ENCODE results near the gene KIF13A. TPM values are rescaled to one million over a fixed set of nuclear protein-coding genes. Genes with fewer than 3 reads are reported as not detected.
A peak's percentile ranks its signal among the peaks of the same experiment; 100 is the strongest.
"Not testable (repeated sequence)": the region's sequence is repeated elsewhere in the genome, so short reads cannot be mapped to it uniquely, and the experiment has no call there.

The KIF13A gene
- total and polyA plus RNA-seq, 2 donors from 2014 or later, result 12.6 to 35.9 TPM

DNA sequence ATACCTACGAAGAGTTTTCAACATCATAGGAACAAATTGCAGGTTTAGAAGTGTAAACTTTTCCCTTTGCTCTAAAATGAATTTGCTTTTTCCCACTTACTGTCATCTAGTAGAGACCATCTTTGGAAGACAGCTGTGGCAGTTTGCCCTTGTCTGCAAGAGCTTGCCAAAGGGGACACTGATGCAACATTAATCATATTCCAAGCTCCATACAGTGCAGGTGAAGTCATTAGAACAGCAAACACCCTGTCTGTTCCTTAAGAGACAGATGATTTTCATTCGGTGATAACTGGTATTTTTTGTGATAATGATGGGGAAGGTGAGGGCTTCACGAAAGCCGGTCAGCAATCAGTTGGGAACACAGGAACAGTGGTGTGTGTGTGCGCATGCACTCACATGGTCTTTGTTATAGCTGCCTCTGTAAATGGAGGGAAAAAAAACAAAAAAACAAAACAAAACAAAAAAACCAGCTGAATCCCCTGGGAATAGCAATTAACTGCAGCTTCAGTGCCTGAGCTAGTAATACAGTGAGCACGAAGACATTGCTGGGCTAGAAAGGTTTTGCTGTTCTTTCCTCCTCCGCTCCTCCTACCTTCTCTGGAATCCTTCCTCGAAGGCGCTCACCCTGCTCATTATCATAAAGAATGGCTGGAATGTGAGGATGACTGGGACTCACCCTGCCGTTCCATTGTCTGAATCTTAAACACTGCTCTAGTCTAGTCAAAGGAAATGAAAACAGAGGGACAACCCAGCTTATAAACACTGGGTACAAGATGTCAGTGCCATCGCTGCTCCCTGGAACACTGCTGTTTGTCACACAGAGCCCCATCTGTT is 35.2 kb upstream of the KIF13A start:
- intact Hi-C loops (cut with DNase I), result no loop called here
- no peaks in the 10 kb centered on the region for H3K36me3 ChIP-seq (ENCODE audit: control insufficient read depth in 2 of 3, insufficient read depth in 3 of 3, low read length in 3 of 3)
- no peaks in the 10 kb centered on the region for H3K27me3 ChIP-seq (ENCODE audit: control insufficient read depth, insufficient read depth, low read length)
- peaks cover 0 to 3% (median 0%) of the 10 kb centered on the region in 3 donors for H3K4me1 ChIP-seq (ENCODE audit: control insufficient read depth in 2 of 3, insufficient read depth in 2 of 3, low read depth in 1 of 3, low read length in 3 of 3)
- H3K9ac ChIP-seq (ENCODE audit: low read length in 3 of 3), result no peak overlapping the region
- H3K4me3 ChIP-seq (ENCODE audit: low read length in 3 of 3), result no peak overlapping the region
- no peak overlapping the region for H3K27ac ChIP-seq (ENCODE audit: low read depth in 2 of 2, low read length in 2 of 2)
- DNase-seq (peak in 4 of 5 donors; percentile 47 to 82 (median 64)), FAIRE-seq (no peak)
- H3K9me3 ChIP-seq (ENCODE audit: control insufficient read depth in 2 of 3, insufficient read depth in 1 of 3, low read length in 3 of 3), result no peaks in the 10 kb centered on the region
- TF ChIP-seq, protein P1, sequence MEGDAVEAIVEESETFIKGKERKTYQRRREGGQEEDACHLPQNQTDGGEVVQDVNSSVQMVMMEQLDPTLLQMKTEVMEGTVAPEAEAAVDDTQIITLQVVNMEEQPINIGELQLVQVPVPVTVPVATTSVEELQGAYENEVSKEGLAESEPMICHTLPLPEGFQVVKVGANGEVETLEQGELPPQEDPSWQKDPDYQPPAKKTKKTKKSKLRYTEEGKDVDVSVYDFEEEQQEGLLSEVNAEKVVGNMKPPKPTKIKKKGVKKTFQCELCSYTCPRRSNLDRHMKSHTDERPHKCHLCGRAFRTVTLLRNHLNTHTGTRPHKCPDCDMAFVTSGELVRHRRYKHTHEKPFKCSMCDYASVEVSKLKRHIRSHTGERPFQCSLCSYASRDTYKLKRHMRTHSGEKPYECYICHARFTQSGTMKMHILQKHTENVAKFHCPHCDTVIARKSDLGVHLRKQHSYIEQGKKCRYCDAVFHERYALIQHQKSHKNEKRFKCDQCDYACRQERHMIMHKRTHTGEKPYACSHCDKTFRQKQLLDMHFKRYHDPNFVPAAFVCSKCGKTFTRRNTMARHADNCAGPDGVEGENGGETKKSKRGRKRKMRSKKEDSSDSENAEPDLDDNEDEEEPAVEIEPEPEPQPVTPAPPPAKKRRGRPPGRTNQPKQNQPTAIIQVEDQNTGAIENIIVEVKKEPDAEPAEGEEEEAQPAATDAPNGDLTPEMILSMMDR (IDR thresholded peaks at IDR 0.05; ENCODE audit: borderline replicate concordance, extremely low read depth, insufficient read depth), result no peak

DNA sequence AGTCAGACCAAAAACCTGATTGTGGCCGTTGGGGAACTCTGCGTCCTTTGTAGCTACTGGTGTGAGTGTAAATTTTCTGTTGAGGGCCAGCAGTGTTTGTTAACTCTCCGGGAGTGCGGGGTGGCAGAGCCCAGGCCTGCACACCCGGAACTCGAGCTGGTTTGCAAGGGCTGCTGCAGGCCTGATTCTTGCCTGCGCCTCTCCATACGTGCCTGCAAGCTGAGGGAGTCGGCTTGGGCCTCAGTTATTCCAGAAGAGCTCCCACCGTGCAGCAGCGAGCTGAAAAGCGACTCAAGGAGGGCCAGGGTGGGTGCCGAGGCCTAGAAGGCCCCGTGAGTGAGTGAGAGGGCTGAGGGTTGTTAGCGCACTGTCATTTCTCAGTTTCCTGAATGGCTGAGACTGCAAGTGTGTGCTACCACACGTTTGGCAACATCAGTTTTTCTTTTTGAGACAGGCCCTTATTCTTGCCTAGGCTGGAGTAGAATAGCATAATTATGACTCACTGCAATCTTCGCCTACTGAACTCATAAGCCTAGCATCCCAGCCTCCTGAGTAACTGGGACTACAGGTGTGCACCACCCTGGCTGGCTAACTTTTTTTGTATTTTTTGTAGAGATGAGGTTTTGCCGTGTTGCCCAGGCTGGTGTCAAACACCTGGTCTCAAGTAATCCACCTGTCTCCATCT is 33.9 kb upstream of the KIF13A start:
- TF ChIP-seq, protein P1 (IDR thresholded peaks at IDR 0.05; ENCODE audit: borderline replicate concordance, extremely low read depth, insufficient read depth), result no peak
- H3K4me3 ChIP-seq (ENCODE audit: low read length in 3 of 3), result no peak overlapping the region
- H3K4me1 ChIP-seq (ENCODE audit: control insufficient read depth in 2 of 3, insufficient read depth in 2 of 3, low read depth in 1 of 3, low read length in 3 of 3), result peaks cover 0 to 3% (median 0%) of the 10 kb centered on the region in 3 donors
- no peaks in the 10 kb centered on the region for H3K9me3 ChIP-seq (ENCODE audit: control insufficient read depth in 2 of 3, insufficient read depth in 1 of 3, low read length in 3 of 3)
- FAIRE-seq (no peak), DNase-seq (no peak)
- no peaks in the 10 kb centered on the region for H3K27me3 ChIP-seq (ENCODE audit: control insufficient read depth, insufficient read depth, low read length)
- intact Hi-C loops (cut with DNase I), result no loop called here
- no peak overlapping the region for H3K9ac ChIP-seq (ENCODE audit: low read length in 3 of 3)
- H3K27ac ChIP-seq (ENCODE audit: low read depth in 2 of 2, low read length in 2 of 2), result no peak overlapping the region
- H3K36me3 ChIP-seq (ENCODE audit: control insufficient read depth in 2 of 3, insufficient read depth in 3 of 3, low read length in 3 of 3), result no peaks in the 10 kb centered on the region

DNA sequence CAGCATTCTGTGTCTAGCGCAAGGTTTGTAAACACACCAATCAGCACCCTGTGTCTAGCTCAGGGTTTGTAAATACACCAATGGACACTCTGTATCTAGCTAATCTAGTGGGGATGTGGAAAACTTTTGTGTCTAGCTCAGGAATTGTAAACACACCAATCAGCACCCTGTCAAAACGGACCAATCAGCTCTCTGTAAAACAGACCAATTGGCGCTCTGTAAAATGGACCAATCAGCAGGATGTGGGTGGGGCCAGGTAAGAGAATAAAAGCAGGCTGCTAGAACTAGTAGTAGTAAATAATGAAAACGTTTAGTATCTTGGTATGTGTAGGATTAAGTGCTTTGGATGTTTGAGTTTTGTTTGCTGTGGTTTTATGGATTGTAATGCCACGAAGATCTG is 33.1 kb upstream of the KIF13A start:
- H3K4me3 ChIP-seq (ENCODE audit: low read length in 3 of 3); H3K36me3 ChIP-seq (ENCODE audit: control insufficient read depth in 2 of 3, insufficient read depth in 3 of 3, low read length in 3 of 3); H3K9me3 ChIP-seq (ENCODE audit: control insufficient read depth in 2 of 3, insufficient read depth in 1 of 3, low read length in 3 of 3); H3K27me3 ChIP-seq (ENCODE audit: control insufficient read depth, insufficient read depth, low read length); DNase-seq; H3K9ac ChIP-seq (ENCODE audit: low read length in 3 of 3); FAIRE-seq; H3K27ac ChIP-seq (ENCODE audit: low read depth in 2 of 2, low read length in 2 of 2); intact Hi-C loops (cut with DNase I); H3K4me1 ChIP-seq (ENCODE audit: control insufficient read depth in 2 of 3, insufficient read depth in 2 of 3, low read depth in 1 of 3, low read length in 3 of 3): not testable (repeated sequence)

Data from kidney (tissue), 14 donors.